WTC11 (cell line): ENCODE results near the gene AP4M1.

Source experiments
- ATF1 ChIP-seq: sonication (generic); formaldehyde crosslinking; IDR thresholded peaks from 2 replicates; pipeline ENCODE4 v1.8.1; 2023; ENCODE audit warnings: mild to moderate bottlenecking, moderate library complexity, missing genetic modification reagents
- CREB1 ChIP-seq: sonication (generic); formaldehyde crosslinking; IDR thresholded peaks from 2 replicates; pipeline ENCODE4 v1.8.0; 2023; ENCODE audit warnings: mild to moderate bottlenecking, missing genetic modification reagents
- CREM ChIP-seq: sonication (generic); formaldehyde crosslinking; IDR thresholded peaks from 2 replicates; pipeline ENCODE4 v1.8.1; 2022; ENCODE audit warnings: mild to moderate bottlenecking, missing genetic modification reagents, moderate library complexity
- ELF4 ChIP-seq: sonication (generic); formaldehyde crosslinking; IDR thresholded peaks from 2 replicates; pipeline ENCODE4 v1.8.1; 2022; ENCODE audit warnings: low read depth, mild to moderate bottlenecking, moderate library complexity, missing genetic modification reagents
- JUN ChIP-seq: sonication (generic); formaldehyde crosslinking; IDR thresholded peaks from 2 replicates; pipeline ENCODE4 v1.8.0; 2023; ENCODE audit warnings: mild to moderate bottlenecking, missing genetic modification reagents
- NFYB ChIP-seq: sonication (generic); formaldehyde crosslinking; conservative IDR thresholded peaks from 2 replicates; pipeline ENCODE4 v1.8.0; 2022; ENCODE audit warnings: low read depth, missing genetic modification reagents
- SP1 ChIP-seq: sonication (generic); formaldehyde crosslinking; conservative IDR thresholded peaks from 2 replicates; pipeline ENCODE4 v1.8.1; 2022; ENCODE audit warnings: missing genetic modification reagents
- ZNF263 ChIP-seq: sonication (generic); formaldehyde crosslinking; IDR thresholded peaks from 2 replicates; pipeline ENCODE4 v1.8.1; 2022; ENCODE audit warnings: low read depth, mild to moderate bottlenecking, moderate library complexity, missing genetic modification reagents
- ZNF416 ChIP-seq: fragments of 250-450 bp; sonication (Bioruptor Pico); IDR thresholded peaks from 2 replicates; pipeline ENCODE4 v1.9.0; 2021; ENCODE audit warnings: mild to moderate bottlenecking, inconsistent platforms
- TF ChIP-seq, protein P1 (sequence below): sonication (generic); formaldehyde crosslinking; IDR thresholded peaks from 2 replicates; pipeline ENCODE4 v1.8.0; 2023; ENCODE audit warnings: missing genetic modification reagents
- TF ChIP-seq, protein P2 (sequence below): sonication (generic); formaldehyde crosslinking; IDR thresholded peaks from 2 replicates; pipeline ENCODE4 v1.8.0; 2022; ENCODE audit warnings: mild to moderate bottlenecking, missing genetic modification reagents
- TF ChIP-seq, protein P3 (sequence below): fragments of 200-600 bp; IDR thresholded peaks from 2 replicates; pipeline ENCODE4 v1.8.0; 2022; ENCODE audit warnings: antibody characterized with exemption

DNA sequence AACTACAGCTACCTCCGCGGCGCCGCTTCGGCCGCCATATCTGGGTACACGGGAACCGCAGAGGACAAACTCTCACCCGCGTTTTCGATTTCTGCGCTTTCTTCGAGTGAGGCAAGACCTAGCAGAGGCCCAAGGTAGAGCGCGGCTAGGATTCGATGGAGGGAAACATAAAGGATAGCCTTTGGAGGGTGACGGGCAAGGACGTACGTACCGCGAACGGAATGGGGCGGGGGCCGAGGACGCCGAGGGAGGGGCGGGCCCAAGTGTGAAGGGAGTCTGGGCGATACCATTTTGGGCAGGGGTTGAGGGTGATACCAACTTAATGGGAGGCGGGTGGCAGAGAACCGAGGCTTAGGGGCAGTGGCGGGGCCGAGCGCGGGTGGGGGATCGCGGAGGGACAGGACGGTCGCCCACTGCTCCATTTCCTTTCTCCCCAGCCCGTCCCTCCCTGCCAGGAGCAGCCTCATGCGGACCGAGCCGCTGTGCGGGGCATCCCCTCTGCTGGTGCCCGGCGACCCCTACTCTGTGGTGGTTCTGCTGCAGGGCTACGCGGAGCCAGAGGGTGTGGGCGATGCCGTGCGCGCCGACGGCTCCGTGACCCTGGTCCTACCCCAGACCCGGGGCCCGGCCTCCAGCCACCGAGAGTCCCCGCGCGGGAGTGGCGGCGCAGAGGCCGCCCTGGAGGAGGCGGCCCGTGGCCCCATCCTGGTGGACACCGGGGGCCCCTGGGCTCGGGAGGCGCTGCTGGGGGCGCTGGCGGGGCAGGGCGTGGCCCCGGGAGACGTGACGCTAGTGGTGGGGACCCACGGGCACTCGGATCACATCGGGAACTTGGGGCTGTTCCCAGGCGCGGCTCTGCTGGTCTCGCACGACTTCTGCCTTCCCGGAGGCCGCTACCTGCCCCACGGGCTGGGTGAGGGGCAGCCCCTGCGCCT, 25.8 kb downstream of the AP4M1 start, which contains the start of gene MBLAC1:
- TF ChIP-seq, protein P1, sequence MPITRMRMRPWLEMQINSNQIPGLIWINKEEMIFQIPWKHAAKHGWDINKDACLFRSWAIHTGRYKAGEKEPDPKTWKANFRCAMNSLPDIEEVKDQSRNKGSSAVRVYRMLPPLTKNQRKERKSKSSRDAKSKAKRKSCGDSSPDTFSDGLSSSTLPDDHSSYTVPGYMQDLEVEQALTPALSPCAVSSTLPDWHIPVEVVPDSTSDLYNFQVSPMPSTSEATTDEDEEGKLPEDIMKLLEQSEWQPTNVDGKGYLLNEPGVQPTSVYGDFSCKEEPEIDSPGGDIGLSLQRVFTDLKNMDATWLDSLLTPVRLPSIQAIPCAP (CRISPR knock-in tag): 0 out of 2 replicates have a peak, but pooled peaks have one; percentile 2
- TF ChIP-seq, protein P2, sequence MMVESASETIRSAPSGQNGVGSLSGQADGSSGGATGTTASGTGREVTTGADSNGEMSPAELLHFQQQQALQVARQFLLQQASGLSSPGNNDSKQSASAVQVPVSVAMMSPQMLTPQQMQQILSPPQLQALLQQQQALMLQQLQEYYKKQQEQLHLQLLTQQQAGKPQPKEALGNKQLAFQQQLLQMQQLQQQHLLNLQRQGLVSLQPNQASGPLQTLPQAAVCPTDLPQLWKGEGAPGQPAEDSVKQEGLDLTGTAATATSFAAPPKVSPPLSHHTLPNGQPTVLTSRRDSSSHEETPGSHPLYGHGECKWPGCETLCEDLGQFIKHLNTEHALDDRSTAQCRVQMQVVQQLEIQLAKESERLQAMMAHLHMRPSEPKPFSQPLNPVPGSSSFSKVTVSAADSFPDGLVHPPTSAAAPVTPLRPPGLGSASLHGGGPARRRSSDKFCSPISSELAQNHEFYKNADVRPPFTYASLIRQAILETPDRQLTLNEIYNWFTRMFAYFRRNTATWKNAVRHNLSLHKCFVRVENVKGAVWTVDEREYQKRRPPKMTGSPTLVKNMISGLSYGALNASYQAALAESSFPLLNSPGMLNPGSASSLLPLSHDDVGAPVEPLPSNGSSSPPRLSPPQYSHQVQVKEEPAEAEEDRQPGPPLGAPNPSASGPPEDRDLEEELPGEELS (CRISPR knock-in tag): peak; percentile 28; the same call in 1 of the 2 replicates
- TF ChIP-seq, protein P3, sequence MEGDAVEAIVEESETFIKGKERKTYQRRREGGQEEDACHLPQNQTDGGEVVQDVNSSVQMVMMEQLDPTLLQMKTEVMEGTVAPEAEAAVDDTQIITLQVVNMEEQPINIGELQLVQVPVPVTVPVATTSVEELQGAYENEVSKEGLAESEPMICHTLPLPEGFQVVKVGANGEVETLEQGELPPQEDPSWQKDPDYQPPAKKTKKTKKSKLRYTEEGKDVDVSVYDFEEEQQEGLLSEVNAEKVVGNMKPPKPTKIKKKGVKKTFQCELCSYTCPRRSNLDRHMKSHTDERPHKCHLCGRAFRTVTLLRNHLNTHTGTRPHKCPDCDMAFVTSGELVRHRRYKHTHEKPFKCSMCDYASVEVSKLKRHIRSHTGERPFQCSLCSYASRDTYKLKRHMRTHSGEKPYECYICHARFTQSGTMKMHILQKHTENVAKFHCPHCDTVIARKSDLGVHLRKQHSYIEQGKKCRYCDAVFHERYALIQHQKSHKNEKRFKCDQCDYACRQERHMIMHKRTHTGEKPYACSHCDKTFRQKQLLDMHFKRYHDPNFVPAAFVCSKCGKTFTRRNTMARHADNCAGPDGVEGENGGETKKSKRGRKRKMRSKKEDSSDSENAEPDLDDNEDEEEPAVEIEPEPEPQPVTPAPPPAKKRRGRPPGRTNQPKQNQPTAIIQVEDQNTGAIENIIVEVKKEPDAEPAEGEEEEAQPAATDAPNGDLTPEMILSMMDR: no peak
- TF ChIP-seq NFYB (CRISPR knock-in tag) (0 out of 2 replicates have a peak, but pooled peaks have one; percentile 12), CREM (CRISPR knock-in tag) (peak; percentile 61; the same call in 1 of the 2 replicates), JUN (no peak), ZNF416 (CRISPR knock-in tag) (no peak), CREB1 (CRISPR knock-in tag) (no peak), ATF1 (CRISPR knock-in tag) (no peak; the same call in 1 of the 2 replicates), SP1 (CRISPR knock-in tag) (peak; percentile 72), ZNF263 (CRISPR knock-in tag) (no peak), ELF4 (CRISPR knock-in tag) (no peak)
